Progenitor cell of endocrine pancreas (in vitro differentiated cells): ENCODE results near the gene DNAJC3. TPM values are rescaled to one million over a fixed set of nuclear protein-coding genes. Genes with fewer than 3 reads are reported as not detected.
A peak's percentile ranks its signal among the peaks of the same experiment; 100 is the strongest.

Experiments used
- DNase-seq: peaks from one replicate; pipeline ENCODE4 v3.0.0; 2021; ENCODE audit warnings: low spot score; ENCODE audit not compliant: unreplicated experiment
- H3K27ac Mint-ChIP-seq: 2 replicates; pipeline ENCODE4 v1.8.0; 2021; ENCODE audit warnings: mild to moderate bottlenecking, moderate library complexity, mixed read lengths
- H3K27me3 Mint-ChIP-seq: 2 replicates; pipeline ENCODE4 v1.8.0; 2021; ENCODE audit warnings: mixed read lengths
- H3K36me3 Mint-ChIP-seq: 2 replicates; pipeline ENCODE4 v1.8.0; 2022; ENCODE audit warnings: mixed read lengths; ENCODE audit not compliant: insufficient read depth
- H3K4me1 Mint-ChIP-seq: 2 replicates; pipeline ENCODE4 v1.8.0; 2021; ENCODE audit warnings: low read depth, mixed read lengths
- H3K4me3 Mint-ChIP-seq: 2 replicates; pipeline ENCODE4 v1.8.0; 2021; ENCODE audit warnings: low read depth, mild to moderate bottlenecking, moderate library complexity, mixed read lengths
- H3K9me3 Mint-ChIP-seq: 2 replicates; pipeline ENCODE4 v1.8.0; 2021; ENCODE audit warnings: low read depth, mixed read lengths
- CTCF ChIP-seq: fragments of 200-600 bp; sonication (generic); IDR thresholded peaks from one replicate; pipeline ENCODE4 v1.5.0; 2021; ENCODE audit warnings: antibody characterized with exemption, mild to moderate bottlenecking; ENCODE audit not compliant: unreplicated experiment
- long read RNA-seq: library from polyadenylated mRNA; unstranded; transcript quantifications from one replicate; pipeline ENCODE4 v2.0.0, GENCODE V29; 2020
- total RNA-seq: library from RNA; stranded (reverse); gene quantifications from 2 replicates; pipeline ENCODE4 v1.2.1, GENCODE V29; 2021

Gene DNAJC3
- 30.9 and 31.7 TPM in 2 replicates for total RNA-seq
- long read RNA-seq, full-length matches to known transcripts = 20 of 104 reads
- long read RNA-seq, partial matches to known transcripts = 75 of 104 reads
- long read RNA-seq, other reads (novel, unspliced or antisense) = 9 of 104 reads

GRCh38 chr13:95676762-95677563 is at the start of gene DNAJC3:
TSS of gene DNAJC3 (plus strand) at chr13:95677139. CDS start at chr13:95677256, 117 bp downstream.
- peak; percentile 98 for DNase-seq
- H3K4me3 Mint-ChIP-seq = peak within 1 kb of the TSS; percentile 91
- TF ChIP-seq CTCF = no peak
- peak within 1 kb of the TSS; percentile 99 for H3K27ac Mint-ChIP-seq
- H3K4me1 Mint-ChIP-seq = peaks cover 44% of the 10 kb centered on the region
- H3K36me3 Mint-ChIP-seq = peaks cover 5% of the 10 kb centered on the region
- peaks cover 2% of the 10 kb centered on the region for H3K9me3 Mint-ChIP-seq
- no peaks in the 10 kb centered on the region for H3K27me3 Mint-ChIP-seq

- Mint-ChIP-seq H3K9me3 (no peaks in the 10 kb centered on the region), H3K4me1 (no peaks in the 10 kb centered on the region), H3K27ac (no peak overlapping the region), H3K4me3 (no peak overlapping the region), H3K27me3 (no peaks in the 10 kb centered on the region), H3K36me3 (peaks cover 58% of the 10 kb centered on the region)
- TF ChIP-seq CTCF = no peak
- DNase-seq = no peak
Measured at GRCh38 chr13:95627590-95627989, 49.3 kb upstream of the DNAJC3 start.

GRCh38 chr13:95628488-95628887 is 48.5 kb upstream of the DNAJC3 start:
- Mint-ChIP-seq H3K27ac (no peak overlapping the region), H3K4me3 (no peak overlapping the region), H3K9me3 (no peaks in the 10 kb centered on the region), H3K36me3 (peaks cover 59% of the 10 kb centered on the region), H3K4me1 (no peaks in the 10 kb centered on the region), H3K27me3 (no peaks in the 10 kb centered on the region)
- no peak for DNase-seq
- TF ChIP-seq CTCF = no peak

- H3K9me3 Mint-ChIP-seq = no peaks in the 10 kb centered on the region
- no peak overlapping the region for H3K4me3 Mint-ChIP-seq
- no peak for TF ChIP-seq CTCF
- no peak overlapping the region for H3K27ac Mint-ChIP-seq
- no peaks in the 10 kb centered on the region for H3K4me1 Mint-ChIP-seq
- no peak for DNase-seq
- no peaks in the 10 kb centered on the region for H3K27me3 Mint-ChIP-seq
- H3K36me3 Mint-ChIP-seq = peaks cover 61% of the 10 kb centered on the region
Measured at GRCh38 chr13:95629071-95629470, 47.9 kb upstream of the DNAJC3 start.

- no peaks in the 10 kb centered on the region for H3K9me3 Mint-ChIP-seq
- no peak overlapping the region for H3K4me3 Mint-ChIP-seq
- DNase-seq = no peak
- H3K4me1 Mint-ChIP-seq = no peaks in the 10 kb centered on the region
- no peak for TF ChIP-seq CTCF
- no peak overlapping the region for H3K27ac Mint-ChIP-seq
- H3K27me3 Mint-ChIP-seq = no peaks in the 10 kb centered on the region
- H3K36me3 Mint-ChIP-seq = peaks cover 60% of the 10 kb centered on the region
Measured at GRCh38 chr13:95630593-95630992, 46.3 kb upstream of the DNAJC3 start.
